Ovary (tissue), 3 donors: ENCODE measurements around the gene CHRM1.

Experiments used
- EP300 ChIP-seq: sonication (generic); formaldehyde crosslinking; IDR thresholded peaks from one replicate; pipeline ENCODE4 v1.6.1; 2017; ENCODE audit warnings: antibody characterized with exemption
- POLR2A ChIP-seq: fragments of 450-650 bp; IDR thresholded peaks from one replicate; pipeline ENCODE4 v1.6.1; 2017; ENCODE audit warnings: antibody characterized with exemption, mild to moderate bottlenecking, moderate library complexity
- TF ChIP-seq, protein P1 (sequence below), 3 donors: fragments of 450-650 bp in 2 of 3; fragments of 200-600 bp in 1 of 3; IDR thresholded peaks; one replicate each; pipeline versions ENCODE4 v1.5.1 to v1.8.0; 2016 to 2022; ENCODE audit warnings: antibody characterized with exemption in 3 of 3, mild to moderate bottlenecking in 1 of 3
- donor health status: DM: no; HTN: no; CAD: no.

DNA sequence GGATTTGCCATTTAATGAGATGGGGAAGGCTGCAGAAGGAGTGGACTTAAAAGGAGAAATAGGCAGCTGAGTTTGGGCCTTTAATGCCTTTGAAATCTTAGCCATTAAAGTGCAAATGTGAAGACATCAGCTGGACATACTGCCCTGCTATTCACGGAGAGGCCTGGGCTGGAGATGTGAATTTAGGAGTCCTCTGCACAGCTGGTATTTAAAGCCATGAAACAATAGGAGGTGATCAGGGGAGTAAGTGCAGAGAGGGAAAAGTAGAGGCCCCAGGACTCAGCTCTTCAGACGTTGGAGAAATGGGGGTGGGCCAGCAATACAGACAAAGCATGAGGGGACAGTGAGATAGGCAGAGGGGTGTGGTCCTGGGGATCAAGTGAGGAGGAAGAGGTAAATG lies 23.9 kb downstream of the CHRM1 start:
- TF ChIP-seq EP300: no peak
- TF ChIP-seq, protein P1, sequence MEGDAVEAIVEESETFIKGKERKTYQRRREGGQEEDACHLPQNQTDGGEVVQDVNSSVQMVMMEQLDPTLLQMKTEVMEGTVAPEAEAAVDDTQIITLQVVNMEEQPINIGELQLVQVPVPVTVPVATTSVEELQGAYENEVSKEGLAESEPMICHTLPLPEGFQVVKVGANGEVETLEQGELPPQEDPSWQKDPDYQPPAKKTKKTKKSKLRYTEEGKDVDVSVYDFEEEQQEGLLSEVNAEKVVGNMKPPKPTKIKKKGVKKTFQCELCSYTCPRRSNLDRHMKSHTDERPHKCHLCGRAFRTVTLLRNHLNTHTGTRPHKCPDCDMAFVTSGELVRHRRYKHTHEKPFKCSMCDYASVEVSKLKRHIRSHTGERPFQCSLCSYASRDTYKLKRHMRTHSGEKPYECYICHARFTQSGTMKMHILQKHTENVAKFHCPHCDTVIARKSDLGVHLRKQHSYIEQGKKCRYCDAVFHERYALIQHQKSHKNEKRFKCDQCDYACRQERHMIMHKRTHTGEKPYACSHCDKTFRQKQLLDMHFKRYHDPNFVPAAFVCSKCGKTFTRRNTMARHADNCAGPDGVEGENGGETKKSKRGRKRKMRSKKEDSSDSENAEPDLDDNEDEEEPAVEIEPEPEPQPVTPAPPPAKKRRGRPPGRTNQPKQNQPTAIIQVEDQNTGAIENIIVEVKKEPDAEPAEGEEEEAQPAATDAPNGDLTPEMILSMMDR (IDR thresholded peaks at IDR 0.05): no peak
- no peak for TF ChIP-seq POLR2A
